Superior temporal gyrus (tissue), 1 donor: ENCODE results near the gene IAPP.
"Not testable (repeated sequence)": the region's sequence is repeated elsewhere in the genome, so short reads cannot be mapped to it uniquely, and the experiment has no call there.

Experiments used
- DNase-seq: peaks from one replicate; pipeline ENCODE4 v3.0.0-alpha.2; 2016; ENCODE audit errors: extremely low spot score

The IAPP gene

GRCh38 chr12:21379218-21379617 lies 6.5 kb downstream of the IAPP start:
- DNase-seq, result no peak

- DNase-seq, result not testable (repeated sequence)
These were observed 8.6 kb downstream of the IAPP start for GRCh38 chr12:21381320-21381719.

- DNase-seq, result no peak
These were observed 11.6 kb downstream of the IAPP start for GRCh38 chr12:21384261-21384660.

GRCh38 chr12:21387174-21387573 lies 14.5 kb downstream of the IAPP start:
- DNase-seq, result no peak

- DNase-seq, result no peak
These were observed 19.7 kb downstream of the IAPP start for GRCh38 chr12:21392384-21392783.

GRCh38 chr12:21394828-21395626 lies 22.3 kb downstream of the IAPP start:
- DNase-seq, result not testable (repeated sequence)

GRCh38 chr12:21413369-21414277 lies 40.9 kb downstream of the IAPP start:
- DNase-seq, result no peak

- no peak for DNase-seq
These were observed 43.9 kb downstream of the IAPP start for GRCh38 chr12:21416511-21417121.

GRCh38 chr12:21418398-21418797 lies 45.7 kb downstream of the IAPP start:
- DNase-seq, result not testable (repeated sequence)

GRCh38 chr12:21419009-21419699 lies 46.5 kb downstream of the IAPP start:
- DNase-seq, result not testable (repeated sequence)

- no peak for DNase-seq
These were observed 55.5 kb downstream of the IAPP start for GRCh38 chr12:21428241-21428640.
